Vagina (tissue), 2 donors: ENCODE measurements around the gene CUZD1. TPM values are rescaled to one million over a fixed set of nuclear protein-coding genes. Genes with fewer than 3 reads are reported as not detected.

Experiments
- DNase-seq, 2 donors: peaks; one replicate each; pipeline ENCODE4 v3.0.0-alpha.2; 2017; ENCODE audit errors: extremely low spot score in 2 of 2
- H3K27ac ChIP-seq: fragments of 200-600 bp; sonication (generic); one replicate; pipeline ENCODE4 v1.5.1; 2019
- H3K27me3 ChIP-seq: fragments of 200-600 bp; sonication (generic); one replicate; pipeline ENCODE4 v1.5.1; 2019
- H3K36me3 ChIP-seq, 2 donors: fragments of 200-600 bp; sonication (generic); one replicate each; pipeline ENCODE4 v1.5.1; 2017 to 2019
- H3K4me1 ChIP-seq: fragments of 200-600 bp; sonication (generic); one replicate; pipeline ENCODE4 v1.5.1; 2019
- H3K4me3 ChIP-seq, 2 donors: fragments of 200-600 bp; sonication (generic); 1 replicate in 1 of 2; 2 replicates in 1 of 2; pipeline ENCODE4 v1.5.1; 2016 to 2019
- H3K9me3 ChIP-seq: fragments of 200-600 bp; sonication (generic); one replicate; pipeline ENCODE4 v1.5.1; 2019
- POLR2A ChIP-seq, 2 donors: fragments of 450-650 bp; IDR thresholded peaks; one replicate each; pipeline ENCODE4 v1.6.1; 2017; ENCODE audit warnings: antibody characterized with exemption in 2 of 2, mild to moderate bottlenecking in 2 of 2, moderate library complexity in 2 of 2
- POLR2AphosphoS5 ChIP-seq, 2 donors: sonication (generic); formaldehyde crosslinking; IDR thresholded peaks; one replicate each; pipeline ENCODE4 v1.9.0; 2017; ENCODE audit warnings: antibody characterized with exemption in 2 of 2, mild to moderate bottlenecking in 2 of 2, low read depth in 1 of 2; ENCODE audit not compliant: insufficient read depth in 1 of 2
- intact Hi-C: fragments of 100-400 bp; cut with DNase I; formaldehyde crosslinking; loops from one replicate; pipeline ENCODE4 v1.15.1; 2023
- total RNA-seq: library from RNA; depleted of rRNA; stranded (reverse); fragments of >200 nt; gene quantifications from one replicate; pipeline ENCODE4 v1.2.3, GENCODE V29; 2016
- TF ChIP-seq, protein P1 (sequence below), 3 experiments: fragments of 450-650 bp in 2 of 3; fragments of 200-600 bp in 1 of 3; sonication (generic) in 1 of 3; IDR thresholded peaks; one replicate each; pipeline ENCODE4 v1.5.1; 2017 to 2019; ENCODE audit warnings: antibody characterized with exemption in 3 of 3, mild to moderate bottlenecking in 2 of 3, moderate library complexity in 2 of 3

CUZD1 gene
- total RNA-seq, 1 donor from 2014 or later: not detected

GRCh38 chr10:122844146-122844545 lies 1.5 kb downstream of the CUZD1 start:
- TF ChIP-seq POLR2A (IDR thresholded peaks at IDR 0.05) (no peak), POLR2AphosphoS5 (IDR thresholded peaks at IDR 0.05; ENCODE audit: insufficient read depth in 1 of 2, low read depth in 1 of 2) (no peak)
- TF ChIP-seq, protein P1, sequence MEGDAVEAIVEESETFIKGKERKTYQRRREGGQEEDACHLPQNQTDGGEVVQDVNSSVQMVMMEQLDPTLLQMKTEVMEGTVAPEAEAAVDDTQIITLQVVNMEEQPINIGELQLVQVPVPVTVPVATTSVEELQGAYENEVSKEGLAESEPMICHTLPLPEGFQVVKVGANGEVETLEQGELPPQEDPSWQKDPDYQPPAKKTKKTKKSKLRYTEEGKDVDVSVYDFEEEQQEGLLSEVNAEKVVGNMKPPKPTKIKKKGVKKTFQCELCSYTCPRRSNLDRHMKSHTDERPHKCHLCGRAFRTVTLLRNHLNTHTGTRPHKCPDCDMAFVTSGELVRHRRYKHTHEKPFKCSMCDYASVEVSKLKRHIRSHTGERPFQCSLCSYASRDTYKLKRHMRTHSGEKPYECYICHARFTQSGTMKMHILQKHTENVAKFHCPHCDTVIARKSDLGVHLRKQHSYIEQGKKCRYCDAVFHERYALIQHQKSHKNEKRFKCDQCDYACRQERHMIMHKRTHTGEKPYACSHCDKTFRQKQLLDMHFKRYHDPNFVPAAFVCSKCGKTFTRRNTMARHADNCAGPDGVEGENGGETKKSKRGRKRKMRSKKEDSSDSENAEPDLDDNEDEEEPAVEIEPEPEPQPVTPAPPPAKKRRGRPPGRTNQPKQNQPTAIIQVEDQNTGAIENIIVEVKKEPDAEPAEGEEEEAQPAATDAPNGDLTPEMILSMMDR (IDR thresholded peaks at IDR 0.05): no peak
- DNase-seq: no peak
- Histone ChIP-seq H3K9me3 (no peaks in the 10 kb centered on the region), H3K27me3 (no peaks in the 10 kb centered on the region), H3K36me3 (no peaks in the 10 kb centered on the region), H3K4me3 (no peak overlapping the region), H3K27ac (no peak overlapping the region), H3K4me1 (no peaks in the 10 kb centered on the region)
- intact Hi-C loops: no loop called here

- Histone ChIP-seq H3K27ac (no peak overlapping the region), H3K9me3 (no peaks in the 10 kb centered on the region), H3K4me3 (no peak overlapping the region), H3K36me3 (no peaks in the 10 kb centered on the region), H3K27me3 (no peaks in the 10 kb centered on the region), H3K4me1 (no peaks in the 10 kb centered on the region)
- intact Hi-C loops: no loop called here
- TF ChIP-seq, protein P1 (IDR thresholded peaks at IDR 0.05): no peak
- no peak for TF ChIP-seq POLR2A (IDR thresholded peaks at IDR 0.05)
- TF ChIP-seq POLR2AphosphoS5 (IDR thresholded peaks at IDR 0.05; ENCODE audit: insufficient read depth in 1 of 2, low read depth in 1 of 2): no peak
- DNase-seq: no peak
Measured at GRCh38 chr10:122841569-122841968, 4.1 kb downstream of the CUZD1 start.

- intact Hi-C loops: no loop called here
- no peak overlapping the region for H3K27ac ChIP-seq
- H3K4me3 ChIP-seq: no peak overlapping the region
- DNase-seq: no peak
- H3K4me1 ChIP-seq: no peaks in the 10 kb centered on the region
- H3K36me3 ChIP-seq: no peaks in the 10 kb centered on the region
- TF ChIP-seq, protein P1 (IDR thresholded peaks at IDR 0.05): no peak
- no peaks in the 10 kb centered on the region for H3K27me3 ChIP-seq
- H3K9me3 ChIP-seq: no peaks in the 10 kb centered on the region
Measured at GRCh38 chr10:122839505-122839904, 6.2 kb downstream of the CUZD1 start.

DNA sequence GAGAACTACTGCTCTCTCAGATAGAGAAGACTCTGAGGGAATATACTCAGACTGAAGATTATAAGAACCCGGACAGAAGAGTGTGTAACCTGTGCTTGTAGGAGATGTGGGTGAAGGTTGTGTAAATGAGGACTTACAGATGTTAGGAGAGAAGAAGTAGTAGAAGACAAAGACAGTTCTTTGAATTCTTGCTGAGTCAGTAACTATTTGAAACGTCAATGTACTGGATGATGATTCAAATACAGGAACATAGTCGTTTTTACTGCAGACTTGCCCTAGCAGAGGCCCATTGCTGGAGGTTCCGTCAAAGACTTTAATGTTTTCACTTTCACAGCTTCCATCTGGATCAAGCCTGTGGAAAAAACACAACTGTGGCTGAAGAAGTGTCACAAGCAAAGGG lies 6.8 kb downstream of the CUZD1 start:
- intact Hi-C loops: no loop called here
- Histone ChIP-seq H3K4me1 (no peaks in the 10 kb centered on the region), H3K36me3 (no peaks in the 10 kb centered on the region), H3K27me3 (no peaks in the 10 kb centered on the region), H3K9me3 (no peaks in the 10 kb centered on the region), H3K27ac (no peak overlapping the region), H3K4me3 (no peak overlapping the region)
- no peak for DNase-seq
- no peak for TF ChIP-seq POLR2A (IDR thresholded peaks at IDR 0.05)
- TF ChIP-seq POLR2AphosphoS5 (IDR thresholded peaks at IDR 0.05; ENCODE audit: insufficient read depth in 1 of 2, low read depth in 1 of 2): no peak
- TF ChIP-seq, protein P1 (IDR thresholded peaks at IDR 0.05): no peak

DNA sequence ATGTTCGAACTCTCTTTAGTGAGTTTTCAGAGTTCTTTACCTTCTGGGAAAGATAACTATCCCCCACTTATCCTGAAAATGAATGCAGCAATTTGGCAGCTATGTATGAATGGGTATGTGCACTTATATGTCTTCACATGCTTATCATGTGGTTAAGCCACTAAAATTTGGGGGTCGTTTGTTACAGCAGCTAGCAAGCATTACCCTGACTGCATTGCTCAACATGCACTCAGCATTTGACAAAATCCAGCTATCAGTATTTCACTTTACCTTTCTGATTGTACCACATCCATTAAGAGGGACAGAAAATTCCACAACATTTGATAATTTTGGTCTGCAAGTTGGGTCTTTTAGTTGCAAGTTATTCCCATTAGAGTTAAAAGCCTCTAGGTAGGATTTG lies 9.7 kb downstream of the CUZD1 start:
- intact Hi-C loops: no loop called here
- Histone ChIP-seq H3K9me3 (no peaks in the 10 kb centered on the region), H3K36me3 (no peaks in the 10 kb centered on the region), H3K27me3 (no peaks in the 10 kb centered on the region), H3K27ac (no peak overlapping the region), H3K4me1 (no peaks in the 10 kb centered on the region), H3K4me3 (no peak overlapping the region)
- TF ChIP-seq, protein P1 (IDR thresholded peaks at IDR 0.05): no peak
- no peak for TF ChIP-seq POLR2AphosphoS5 (IDR thresholded peaks at IDR 0.05; ENCODE audit: insufficient read depth in 1 of 2, low read depth in 1 of 2)
- TF ChIP-seq POLR2A (IDR thresholded peaks at IDR 0.05): no peak
- no peak for DNase-seq
